ENCODE measurements around the gene MRPS12.

GRCh38 chr19:38904581-38905539, 25.9 kb upstream of the MRPS12 start:
- no peak for TF ChIP-seq SNAI2 (CRISPR knock-in tag; IDR thresholded peaks at IDR 0.05)
- no peak for TF ChIP-seq TCF4 (CRISPR knock-in tag; IDR thresholded peaks at IDR 0.05; ENCODE audit: borderline replicate concordance)
- TF ChIP-seq PATZ1 (CRISPR knock-in tag; IDR thresholded peaks at IDR 0.05; ENCODE audit: borderline replicate concordance), result no peak
- TF ChIP-seq ZFP30 (CRISPR knock-in tag; IDR thresholded peaks at IDR 0.05), result no peak
- TF ChIP-seq ZFP3 (CRISPR knock-in tag; IDR thresholded peaks at IDR 0.05), result no peak
- no peak for TF ChIP-seq RARB (CRISPR knock-in tag; IDR thresholded peaks at IDR 0.05)
- TF ChIP-seq CSRNP3 (CRISPR knock-in tag; IDR thresholded peaks at IDR 0.05), result no peak
- no peak for TF ChIP-seq ARNTL (CRISPR knock-in tag; IDR thresholded peaks at IDR 0.05; ENCODE audit: borderline replicate concordance, low read depth)
- no peak for TF ChIP-seq ZC3H10 (CRISPR knock-in tag; IDR thresholded peaks at IDR 0.05)

Data from SK-N-SH treated with all-trans-retinoic acid at 6 μM for 48 hours (cell line).